Hypothalamus (tissue), 51 donors: ENCODE data around the gene CLIC6.

Source experiments
- DNase-seq, 51 donors: peaks; one replicate each; lab custom pipeline; 2025; lab: John Stamatoyannopoulos, UW

The CLIC6 gene

GRCh38 chr21:34722684-34723300 lies 54.0 kb downstream of the CLIC6 start:
- DNase-seq, result no peak

- DNase-seq, result no peak
Observed at GRCh38 chr21:34724131-34724856, 55.5 kb downstream of the CLIC6 start.

GRCh38 chr21:34724857-34725195 lies 56.0 kb downstream of the CLIC6 start:
- no peak for DNase-seq

GRCh38 chr21:34726627-34727337 lies 58.0 kb downstream of the CLIC6 start:
- no peak for DNase-seq

- no peak for DNase-seq
Observed at GRCh38 chr21:34728479-34728878, 59.7 kb downstream of the CLIC6 start.

- DNase-seq, result no peak
Observed at GRCh38 chr21:34730194-34730593, 61.4 kb downstream of the CLIC6 start.

GRCh38 chr21:34730756-34731445 lies 62.1 kb downstream of the CLIC6 start:
- no peak for DNase-seq

- DNase-seq, result no peak
Observed at GRCh38 chr21:34732388-34732821, 63.6 kb downstream of the CLIC6 start.

GRCh38 chr21:34733852-34734251 lies 65.1 kb downstream of the CLIC6 start:
- no peak for DNase-seq

- DNase-seq, result no peak
Observed at GRCh38 chr21:34734696-34735095, 65.9 kb downstream of the CLIC6 start.

- DNase-seq, result no peak
Observed at GRCh38 chr21:34736116-34736874, 67.5 kb downstream of the CLIC6 start.

GRCh38 chr21:34737115-34737514 lies 68.3 kb downstream of the CLIC6 start:
- DNase-seq, result no peak

GRCh38 chr21:34740198-34740597 lies 71.4 kb downstream of the CLIC6 start:
- DNase-seq, result no peak

- no peak for DNase-seq
Observed at GRCh38 chr21:34743285-34743684, 74.5 kb downstream of the CLIC6 start.

GRCh38 chr21:34743831-34744230 lies 75.0 kb downstream of the CLIC6 start:
- DNase-seq, result no peak

GRCh38 chr21:34744801-34745200 lies 76.0 kb downstream of the CLIC6 start:
- DNase-seq, result no peak

- peak in 36 of 51 donors; percentile 2 to 46 (median 22) for DNase-seq
Observed at GRCh38 chr21:34745557-34746255, 76.9 kb downstream of the CLIC6 start.

GRCh38 chr21:34748862-34749261 lies 80.1 kb downstream of the CLIC6 start:
- no peak for DNase-seq

GRCh38 chr21:34754690-34755647 lies 86.2 kb downstream of the CLIC6 start:
- DNase-seq, result no peak
